Body of pancreas (tissue), 4 donors: ENCODE data around the gene MPO. TPM values are rescaled to one million over a fixed set of nuclear protein-coding genes. Genes with fewer than 3 reads are reported as not detected.

ENCODE experiments used
- ATAC-seq: fragments of 150-250 bp; one replicate; pipeline ENCODE4 v1.9.1; 2016
- DNase-seq, 4 donors: peaks; one replicate each; pipeline ENCODE4 v3.0.0-alpha.2; 2019
- H3K27ac ChIP-seq, 4 donors: fragments of 200-600 bp; sonication (generic); 1 replicate in 3 of 4; 2 replicates in 1 of 4; pipeline versions ENCODE4 v1.5.1 to v1.6.1; 2016 to 2019; ENCODE audit warnings: mild to moderate bottlenecking in 1 of 4, mixed read lengths in 1 of 4, moderate library complexity in 1 of 4
- H3K27me3 ChIP-seq, 2 donors: fragments of 200-600 bp; sonication (generic); one replicate each; pipeline ENCODE4 v1.6.0; 2016; ENCODE audit warnings: mild to moderate bottlenecking in 1 of 2
- H3K36me3 ChIP-seq, 2 donors: fragments of 200-600 bp; sonication (generic); replicated peaks in 1 of 2; 2 replicates each; pipeline ENCODE4 v1.5.1; 2016; ENCODE audit warnings: low read depth in 2 of 2; ENCODE audit not compliant: insufficient read depth in 1 of 2
- H3K4me1 ChIP-seq: fragments of 200-600 bp; sonication (generic); one replicate; pipeline ENCODE4 v1.6.0; 2016
- H3K4me3 ChIP-seq, 2 donors: fragments of 200-600 bp; sonication (generic); 1 replicate in 1 of 2; 2 replicates in 1 of 2; pipeline ENCODE4 v1.5.1; 2016 to 2019
- H3K9me3 ChIP-seq, 3 donors: fragments of 200-600 bp; sonication (generic); 1 replicate in 2 of 3; 2 replicates in 1 of 3; pipeline ENCODE4 v1.5.1; 2016
- CTCF ChIP-seq, 7 experiments: fragments of 450-650 bp in 4 of 7; fragments of 200-600 bp in 3 of 7; sonication (generic) in 3 of 7; IDR thresholded peaks; one replicate each; pipeline ENCODE4 v1.5.1; 2016 to 2019; ENCODE audit warnings: antibody characterized with exemption in 7 of 7
- POLR2A ChIP-seq, 3 donors: fragments of 450-650 bp; IDR thresholded peaks; one replicate each; pipeline ENCODE4 v1.6.1; 2016; ENCODE audit warnings: antibody characterized with exemption in 3 of 3, mild to moderate bottlenecking in 2 of 3
- WGBS, 2 donors: methylation state at CpG; one replicate each; pipeline ENCODE4 v1.1.5; 2017; 5-methylcytosine and 5-hydroxymethylcytosine counted together
- intact Hi-C: fragments of 100-400 bp; cut with DNase I; formaldehyde crosslinking; loops from one replicate; pipeline ENCODE4 v1.15.1; 2023
- total RNA-seq, 2 donors: library from RNA; depleted of rRNA; stranded (reverse); fragments of >200 nt; gene quantifications; one replicate each; pipeline ENCODE4 v1.1.0, GENCODE V29; 2016

Gene MPO
- total RNA-seq, 2 donors from 2014 or later, result not detected

- TF ChIP-seq CTCF (IDR thresholded peaks at IDR 0.05) (no peak), POLR2A (IDR thresholded peaks at IDR 0.05) (no peak)
Observed at GRCh38 chr17:58322581-58323185, 41.9 kb upstream of the MPO start.

GRCh38 chr17:58321571-58322525 is 41.1 kb upstream of the MPO start:
- H3K36me3 ChIP-seq, result no peaks in the 10 kb centered on the region
- TF ChIP-seq CTCF (IDR thresholded peaks at IDR 0.05), result no peak
- no peak for TF ChIP-seq POLR2A (IDR thresholded peaks at IDR 0.05)
- H3K9me3 ChIP-seq, result no peaks in the 10 kb centered on the region
- H3K27ac ChIP-seq, result no peak overlapping the region
- ATAC-seq, result no peak
- no peak overlapping the region for H3K4me3 ChIP-seq
- WGBS, 2 donors, result 94 to 95% methylated on average over 15 to 18 of the region's 18 CpGs
- intact Hi-C loops, result no loop called here
- DNase-seq, result no peak
- no peaks in the 10 kb centered on the region for H3K27me3 ChIP-seq
- peaks cover 14% of the 10 kb centered on the region for H3K4me1 ChIP-seq

More at GRCh38 chr17:58322581-58323185, 41.9 kb upstream of the MPO start:
- DNase-seq, result no peak
- intact Hi-C loops, result no loop called here
- H3K27ac ChIP-seq, result no peak overlapping the region
- H3K4me1 ChIP-seq, result peaks cover 14% of the 10 kb centered on the region
- no peak overlapping the region for H3K4me3 ChIP-seq
- no peaks in the 10 kb centered on the region for H3K36me3 ChIP-seq
- no peak for ATAC-seq
- no peaks in the 10 kb centered on the region for H3K27me3 ChIP-seq
- no peaks in the 10 kb centered on the region for H3K9me3 ChIP-seq
- 96 to 100% methylated on average over 5 to 9 of the region's 9 CpGs for WGBS, 2 donors

GRCh38 chr17:58320570-58321323 is 40.0 kb upstream of the MPO start:
- no peaks in the 10 kb centered on the region for H3K9me3 ChIP-seq
- no peak for DNase-seq
- no peak for ATAC-seq
- H3K4me3 ChIP-seq, result no peak overlapping the region
- TF ChIP-seq POLR2A (IDR thresholded peaks at IDR 0.05) (no peak), CTCF (IDR thresholded peaks at IDR 0.05) (no peak)
- H3K27me3 ChIP-seq, result no peaks in the 10 kb centered on the region
- WGBS, 2 donors, result 83 to 89% methylated on average over 8 to 9 of the region's 9 CpGs
- H3K36me3 ChIP-seq, result no peaks in the 10 kb centered on the region
- peaks cover 14% of the 10 kb centered on the region for H3K4me1 ChIP-seq
- intact Hi-C loops, result no loop called here
- no peak overlapping the region for H3K27ac ChIP-seq

GRCh38 chr17:58320163-58320558 is 39.4 kb upstream of the MPO start:
- TF ChIP-seq CTCF (IDR thresholded peaks at IDR 0.05) (no peak), POLR2A (IDR thresholded peaks at IDR 0.05) (no peak)
- no peaks in the 10 kb centered on the region for H3K9me3 ChIP-seq
- no peak overlapping the region for H3K27ac ChIP-seq
- no peak overlapping the region for H3K4me3 ChIP-seq
- H3K27me3 ChIP-seq, result no peaks in the 10 kb centered on the region
- DNase-seq (no peak), ATAC-seq (no peak)
- H3K4me1 ChIP-seq, result peaks cover 12% of the 10 kb centered on the region
- intact Hi-C loops, result no loop called here
- 85 to 91% methylated on average over 2 to 7 of the region's 7 CpGs for WGBS, 2 donors
- H3K36me3 ChIP-seq, result no peaks in the 10 kb centered on the region
